ENCODE data around the gene ACTR1B. TPM values are rescaled to one million over a fixed set of nuclear protein-coding genes. Genes with fewer than 3 reads are reported as not detected.
A peak's percentile ranks its signal among the peaks of the same experiment; 100 is the strongest.

ACTR1B gene
- total and polyA plus RNA-seq, 2 donors (not counting 3 experiments of a cell fraction or from before 2014, with no cell fraction given): 49.8 to 60.9 TPM

- Histone ChIP-seq H3K4me3 (replicated peaks in 1 of 3; ENCODE audit: insufficient read depth in 1 of 3, low read depth in 1 of 3, low read length in 3 of 3) (no peak overlapping the region), H3K79me2 (ENCODE audit: control insufficient read depth, insufficient read depth, low read length) (no peaks in the 10 kb centered on the region), H3K9me1 (replicated peaks; ENCODE audit: control insufficient read depth, extremely low read depth, insufficient read depth, low read length) (no peaks in the 10 kb centered on the region), H3K4me1 (ENCODE audit: control insufficient read depth, extremely low read depth, insufficient read depth, low read length) (no peaks in the 10 kb centered on the region), H3K9ac (replicated peaks; ENCODE audit: extremely low read depth, insufficient read depth, low read length) (no peak overlapping the region), H2AFZ (ENCODE audit: low read depth, low read length) (no peak overlapping the region), H3K36me3 (ENCODE audit: control insufficient read depth in 2 of 2, extremely low read depth in 1 of 2, insufficient read depth in 2 of 2, low read length in 2 of 2) (no peaks in the 10 kb centered on the region), H3K27ac (ENCODE audit: insufficient read depth, low read depth, low read length) (no peak overlapping the region), H3K4me2 (ENCODE audit: insufficient read depth, low read length) (no peak overlapping the region), H3K9me3 (replicated peaks; ENCODE audit: control insufficient read depth, insufficient read depth, low read length) (no peaks in the 10 kb centered on the region), H4K20me1 (replicated peaks; ENCODE audit: control insufficient read depth, extremely low read depth, insufficient read depth, low read length) (no peaks in the 10 kb centered on the region), H3K27me3 (ENCODE audit: control insufficient read depth in 2 of 2, insufficient read depth in 2 of 2, low read length in 2 of 2) (peaks cover 0 to 2% of the 10 kb centered on the region in 2 experiments)
- no peak for TF ChIP-seq MYC (IDR thresholded peaks at IDR 0.05; ENCODE audit: low read depth, low read length)
- TF ChIP-seq CTCF (IDR thresholded peaks at IDR 0.05; ENCODE audit: extremely low read depth in 1 of 2, insufficient read depth in 1 of 2, low read depth in 1 of 2, low read length in 2 of 2): peak; percentile 56 to 75
- BruUV-seq (replicated peaks): no TSS peak
- ChIA-PET POLR2A (interaction anchor here (1.0 kb wide), 1 partner anchor 54 kb away, joined by 3 read pairs; the partner anchor contains the start of gene COX5B), CTCF (interaction anchor here (0.5 to 6.0 kb wide), 27 partner anchors 9 to 1136 kb away, joined by 3 to 226 read pairs (median 4); partner anchors contain the start of genes ACTR1B, ANKRD36B, COX5B and ZAP70)
- FAIRE-seq (peak; percentile 81), DNase-seq (ENCODE audit: low read depth, low spot score) (peak; percentile 51)
- intact Hi-C loops (cut with micrococcal nuclease): loop anchor here (1.0 to 10.0 kb wide), 3 partner anchors 49 to 685 kb away; partner anchors contain the start of gene COX5B
- dilution Hi-C loops (cut with MboI; ENCODE audit: extremely low pct_ligation_motif_present, low sequenced_read_pairs): no loop called here
Observed at GRCh38 chr2:97699765-97700444, 36.1 kb upstream of the ACTR1B start.

GRCh38 chr2:97698530-97698929 lies 34.7 kb upstream of the ACTR1B start:
- Histone ChIP-seq H3K9me1 (replicated peaks; ENCODE audit: control insufficient read depth, extremely low read depth, insufficient read depth, low read length) (no peaks in the 10 kb centered on the region), H3K4me2 (ENCODE audit: insufficient read depth, low read length) (no peak overlapping the region), H3K9ac (replicated peaks; ENCODE audit: extremely low read depth, insufficient read depth, low read length) (no peak overlapping the region), H4K20me1 (replicated peaks; ENCODE audit: control insufficient read depth, extremely low read depth, insufficient read depth, low read length) (no peaks in the 10 kb centered on the region), H3K27ac (ENCODE audit: insufficient read depth, low read depth, low read length) (no peak overlapping the region), H3K9me3 (replicated peaks; ENCODE audit: control insufficient read depth, insufficient read depth, low read length) (no peaks in the 10 kb centered on the region), H3K36me3 (ENCODE audit: control insufficient read depth in 2 of 2, extremely low read depth in 1 of 2, insufficient read depth in 2 of 2, low read length in 2 of 2) (no peaks in the 10 kb centered on the region), H2AFZ (ENCODE audit: low read depth, low read length) (no peak overlapping the region), H3K4me1 (ENCODE audit: control insufficient read depth, extremely low read depth, insufficient read depth, low read length) (no peaks in the 10 kb centered on the region), H3K4me3 (replicated peaks in 1 of 3; ENCODE audit: insufficient read depth in 1 of 3, low read depth in 1 of 3, low read length in 3 of 3) (no peak overlapping the region), H3K79me2 (ENCODE audit: control insufficient read depth, insufficient read depth, low read length) (no peaks in the 10 kb centered on the region), H3K27me3 (ENCODE audit: control insufficient read depth in 2 of 2, insufficient read depth in 2 of 2, low read length in 2 of 2) (peaks cover 2 to 3% of the 10 kb centered on the region in 2 experiments)
- no TSS peak for BruUV-seq (replicated peaks)
- FAIRE-seq (no peak), DNase-seq (ENCODE audit: low read depth, low spot score) (no peak)
- intact Hi-C loops (cut with micrococcal nuclease) (loop anchor here (10.0 kb wide), 1 partner anchor 54 kb away; the partner anchor contains the start of gene COX5B), dilution Hi-C loops (cut with MboI; ENCODE audit: extremely low pct_ligation_motif_present, low sequenced_read_pairs) (no loop called here)
- TF ChIP-seq JUN (IDR thresholded peaks at IDR 0.05; ENCODE audit: borderline replicate concordance, insufficient read depth, insufficient read length, low read depth) (no peak), MYC (IDR thresholded peaks at IDR 0.05; ENCODE audit: low read depth, low read length) (no peak), GATA2 (IDR thresholded peaks at IDR 0.05; ENCODE audit: insufficient read depth, insufficient read length, low read depth, low read length) (no peak), POLR2AphosphoS5 (IDR thresholded peaks at IDR 0.05; ENCODE audit: insufficient read depth, low read depth, low read length) (no peak), MAX (IDR thresholded peaks at IDR 0.05; ENCODE audit: insufficient read depth, insufficient read length) (no peak), POLR2A (IDR thresholded peaks at IDR 0.05; ENCODE audit: low read depth, low read length) (no peak), FOS (IDR thresholded peaks at IDR 0.05; ENCODE audit: borderline replicate concordance, insufficient read depth, low read length) (no peak), EZH2 (IDR thresholded peaks at IDR 0.05; ENCODE audit: borderline replicate concordance, low read depth, low read length, severe bottlenecking) (no peak), CTCF (IDR thresholded peaks at IDR 0.05; ENCODE audit: extremely low read depth in 1 of 2, insufficient read depth in 1 of 2, low read depth in 1 of 2, low read length in 2 of 2) (no peak)
- POLR2A ChIA-PET: interaction anchor here (1.1 to 1.4 kb wide), 2 partner anchors 34 to 53 kb away, joined by 3 to 5 read pairs; partner anchors contain the start of genes ACTR1B and COX5B
- CTCF ChIA-PET: interaction anchor here (0.9 to 6.0 kb wide), 9 partner anchors 10 to 688 kb away, joined by 3 to 226 read pairs (median 9); partner anchors contain the start of genes ACTR1B, ANKRD36B, COX5B and ZAP70
